8988T (cell line): ENCODE measurements around the gene ZNF778.
"Not testable (repeated sequence)": the region's sequence is repeated elsewhere in the genome, so short reads cannot be mapped to it uniquely, and the experiment has no call there.

ENCODE experiments used
- DNase-seq: peaks from one replicate; pipeline ENCODE4 v3.0.0; 2011

The ZNF778 gene

DNA sequence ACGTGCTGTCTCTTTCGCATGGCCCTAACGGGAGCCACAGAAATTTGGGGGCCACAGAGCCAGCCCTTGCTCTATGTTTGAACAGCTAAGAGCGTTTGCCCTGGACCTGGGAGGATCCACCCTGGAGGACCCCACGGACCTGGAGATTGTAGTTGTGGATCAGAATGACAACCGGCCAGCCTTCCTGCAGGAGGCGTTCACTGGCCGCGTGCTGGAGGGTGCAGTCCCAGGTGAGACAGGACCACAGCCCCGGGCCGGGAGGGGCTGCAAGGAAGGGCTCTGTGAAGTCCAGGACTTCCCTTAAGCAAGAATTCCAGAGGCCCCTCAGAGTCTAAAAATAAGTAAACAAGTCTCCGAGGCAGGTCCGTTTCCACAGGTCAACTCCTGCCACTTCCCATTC, 34.0 kb upstream of the ZNF778 start:
- no peak for DNase-seq

DNA sequence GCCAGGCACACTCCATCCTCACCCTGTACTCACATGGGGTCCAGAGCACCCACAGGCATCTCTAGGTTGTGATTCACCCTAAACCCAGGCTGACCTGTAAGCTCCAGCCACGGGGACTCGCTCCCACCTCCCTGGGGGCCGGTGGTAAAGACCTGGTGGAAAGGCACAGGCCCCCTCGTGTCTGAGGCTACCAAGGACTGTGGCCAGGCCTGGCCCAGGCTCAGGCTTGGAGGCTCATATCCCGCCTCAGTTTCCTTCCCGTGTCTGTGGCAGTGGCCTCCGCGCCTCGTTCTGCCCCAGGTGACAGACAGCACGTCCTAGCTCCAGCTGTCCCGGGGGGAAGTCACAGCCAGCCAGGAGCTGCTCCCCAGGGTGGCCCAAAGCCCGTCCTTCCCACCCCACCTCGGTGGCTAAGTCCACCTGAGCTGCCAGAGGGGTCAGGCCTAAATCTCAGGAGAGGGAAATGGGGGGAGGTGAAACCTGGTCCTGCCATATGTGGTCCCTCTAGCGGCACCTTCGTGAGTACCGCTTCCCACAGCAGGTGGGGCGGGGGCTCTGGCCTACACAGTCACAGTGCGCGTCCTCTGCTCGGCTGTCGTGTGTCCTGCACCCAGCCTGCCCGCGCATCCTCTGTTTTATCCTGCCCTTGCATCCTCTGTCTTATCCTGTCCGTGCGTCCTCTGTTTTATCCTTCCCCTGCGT, 33.4 kb upstream of the ZNF778 start:
- DNase-seq: no peak

DNA sequence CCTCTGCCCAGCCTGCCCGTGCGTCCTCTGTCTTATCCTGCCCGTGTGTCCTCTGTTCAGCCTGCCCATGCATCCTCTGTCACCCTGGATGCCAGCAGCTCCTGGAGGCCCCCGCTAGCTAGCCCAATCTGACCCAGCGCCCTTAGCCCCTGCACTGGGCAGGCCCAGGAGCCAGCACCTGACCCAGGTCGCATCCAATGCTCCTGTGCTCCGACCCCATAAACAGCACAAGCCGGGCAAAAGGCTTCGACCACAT, 32.9 kb upstream of the ZNF778 start:
- no peak for DNase-seq

DNA sequence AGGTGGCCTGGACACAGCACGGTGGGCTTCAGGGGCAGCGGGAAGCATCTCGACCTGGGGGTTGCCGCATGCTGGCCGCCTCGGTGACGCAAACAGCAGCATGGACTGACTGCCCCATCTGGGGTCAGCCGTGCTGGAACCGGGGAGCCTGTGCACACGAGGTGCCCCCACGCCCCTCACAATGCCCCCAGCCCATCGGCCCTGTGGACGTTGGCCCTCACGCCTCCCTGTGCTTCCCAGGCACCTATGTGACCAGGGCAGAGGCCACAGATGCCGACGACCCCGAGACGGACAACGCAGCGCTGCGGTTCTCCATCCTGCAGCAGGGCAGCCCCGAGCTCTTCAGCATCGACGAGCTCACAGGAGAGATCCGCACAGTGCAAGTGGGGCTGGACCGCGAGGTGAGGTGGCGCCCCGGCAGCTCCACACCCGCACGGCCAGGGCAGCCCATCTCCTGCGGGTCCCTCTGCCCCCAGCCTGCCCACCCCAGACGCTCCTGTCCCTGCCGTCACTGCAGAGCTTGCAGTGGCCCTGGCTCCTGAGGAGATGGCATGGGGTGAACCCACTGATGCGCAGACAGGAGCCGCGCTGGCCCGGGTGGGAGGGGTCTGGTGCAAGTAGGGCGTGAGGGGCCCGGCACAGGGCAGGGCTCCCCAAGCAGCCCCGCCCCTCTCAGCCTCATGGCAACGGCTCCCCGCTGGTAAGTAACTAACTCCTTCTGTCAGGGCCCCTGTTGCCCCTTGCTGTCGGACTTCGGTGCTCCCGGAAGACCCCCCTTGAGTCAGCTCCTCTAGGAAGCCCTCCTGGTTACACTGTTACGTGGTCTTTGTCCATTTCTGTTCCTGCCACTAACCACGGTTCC, 32.3 kb upstream of the ZNF778 start:
- no peak for DNase-seq

DNA sequence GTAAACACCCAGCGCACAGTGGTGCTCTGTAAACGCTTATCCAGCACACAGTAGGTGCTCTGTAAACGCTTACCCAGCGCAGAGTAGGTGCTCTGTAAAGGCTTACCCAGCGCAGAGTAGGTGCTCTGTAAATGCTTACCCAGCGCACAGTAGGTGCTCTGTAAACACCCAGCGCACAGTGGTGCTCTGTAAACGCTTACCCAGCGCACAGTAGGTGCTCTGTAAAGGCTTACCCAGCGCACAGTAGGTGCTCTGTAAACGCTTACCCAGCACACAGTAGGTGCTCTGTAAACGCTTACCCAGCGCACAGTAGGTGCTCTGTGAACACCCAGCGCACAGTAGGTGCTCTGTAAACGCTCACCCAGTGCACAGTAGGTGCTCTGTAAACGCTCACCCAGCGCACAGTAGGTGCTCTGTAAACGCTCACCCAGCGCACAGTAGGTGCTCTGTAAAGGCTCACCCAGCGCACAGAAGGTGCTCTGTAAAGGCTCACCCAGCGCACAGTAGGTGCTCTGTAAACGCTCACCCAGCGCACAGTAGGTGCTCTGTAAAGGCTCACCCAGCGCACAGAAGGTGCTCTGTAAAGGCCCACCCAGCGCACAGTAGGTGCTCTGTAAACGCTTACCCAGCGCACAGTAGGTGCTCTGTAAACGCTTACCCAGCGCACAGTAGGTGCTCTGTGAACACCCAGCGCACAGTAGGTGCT, 31.5 kb upstream of the ZNF778 start:
- not testable (repeated sequence) for DNase-seq

DNA sequence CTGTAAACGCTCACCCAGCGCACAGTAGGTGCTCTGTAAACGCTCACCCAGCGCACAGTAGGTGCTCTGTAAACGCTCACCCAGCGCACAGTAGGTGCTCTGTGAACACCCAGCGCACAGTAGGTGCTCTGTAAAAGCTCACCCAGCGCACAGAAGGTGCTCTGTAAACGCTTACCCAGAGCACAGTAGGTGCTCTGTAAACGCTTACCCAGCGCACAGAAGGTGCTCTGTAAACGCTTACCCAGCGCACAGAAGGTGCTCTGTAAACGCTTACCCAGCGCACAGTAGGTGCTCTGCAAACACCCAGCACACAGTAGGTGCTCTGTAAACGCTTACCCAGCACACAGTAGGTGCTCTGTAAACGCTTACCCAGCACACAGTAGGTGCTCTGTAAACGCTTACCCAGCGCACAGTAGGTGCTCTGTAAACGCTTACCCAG, 30.9 kb upstream of the ZNF778 start:
- not testable (repeated sequence) for DNase-seq

DNA sequence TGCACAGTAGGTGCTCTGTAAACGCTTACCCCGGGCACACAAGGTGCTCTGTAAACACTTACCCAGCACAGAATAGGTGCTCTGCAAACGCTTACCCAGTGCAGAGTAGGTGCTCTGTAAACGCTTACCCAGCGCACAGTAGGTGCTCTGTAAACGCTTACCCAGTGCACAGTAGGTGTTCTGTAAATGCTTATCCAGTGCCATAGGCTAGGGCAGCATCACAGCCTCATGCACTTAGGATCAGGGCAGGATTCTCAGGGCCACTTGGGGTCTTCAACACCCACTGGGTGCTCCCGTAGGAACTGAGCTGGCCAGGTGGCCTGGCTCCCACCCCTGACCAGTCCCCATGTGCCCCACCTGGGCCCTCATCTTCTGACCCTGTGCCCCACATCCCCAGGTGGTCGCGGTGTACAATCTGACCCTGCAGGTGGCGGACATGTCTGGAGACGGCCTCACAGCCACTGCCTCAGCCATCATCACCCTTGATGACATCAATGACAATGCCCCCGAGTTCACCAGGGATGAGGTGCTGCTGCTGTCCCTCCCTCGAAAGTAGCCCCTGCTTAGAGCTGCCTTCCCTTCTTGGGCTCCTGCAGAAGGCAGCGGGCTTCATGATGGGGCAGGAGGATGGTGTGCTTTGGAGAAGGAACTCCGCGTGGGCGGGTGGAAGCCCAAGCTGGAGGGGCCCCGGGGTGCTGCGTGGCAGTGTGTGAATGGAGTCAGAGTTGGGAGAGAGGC, 30.3 kb upstream of the ZNF778 start:
- no peak for DNase-seq

DNA sequence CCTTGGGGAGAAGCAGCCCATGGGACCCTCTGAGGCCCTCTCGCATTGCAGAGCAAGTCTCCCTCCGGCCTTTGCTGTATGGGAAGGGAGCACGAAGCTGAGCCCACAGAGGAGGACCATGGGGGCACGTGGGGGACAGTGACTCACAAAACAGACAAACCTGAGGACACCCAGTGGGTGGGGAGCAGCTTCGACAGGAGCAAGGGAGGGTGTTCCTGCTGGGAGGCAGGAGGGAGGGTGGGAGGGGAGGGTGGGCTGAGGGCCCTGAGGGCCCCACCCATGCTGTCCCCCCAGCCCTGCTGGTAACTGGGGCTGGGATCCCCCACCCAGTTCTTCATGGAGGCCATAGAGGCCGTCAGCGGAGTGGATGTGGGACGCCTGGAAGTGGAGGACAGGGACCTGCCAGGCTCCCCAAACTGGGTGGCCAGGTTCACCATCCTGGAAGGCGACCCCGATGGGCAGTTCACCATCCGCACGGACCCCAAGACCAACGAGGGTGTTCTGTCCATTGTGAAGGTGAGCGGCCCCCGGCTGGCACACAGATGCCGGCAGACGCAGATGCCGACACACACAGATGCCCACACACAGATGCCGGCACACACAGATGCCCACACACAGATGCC, 29.6 kb upstream of the ZNF778 start:
- no peak for DNase-seq

DNA sequence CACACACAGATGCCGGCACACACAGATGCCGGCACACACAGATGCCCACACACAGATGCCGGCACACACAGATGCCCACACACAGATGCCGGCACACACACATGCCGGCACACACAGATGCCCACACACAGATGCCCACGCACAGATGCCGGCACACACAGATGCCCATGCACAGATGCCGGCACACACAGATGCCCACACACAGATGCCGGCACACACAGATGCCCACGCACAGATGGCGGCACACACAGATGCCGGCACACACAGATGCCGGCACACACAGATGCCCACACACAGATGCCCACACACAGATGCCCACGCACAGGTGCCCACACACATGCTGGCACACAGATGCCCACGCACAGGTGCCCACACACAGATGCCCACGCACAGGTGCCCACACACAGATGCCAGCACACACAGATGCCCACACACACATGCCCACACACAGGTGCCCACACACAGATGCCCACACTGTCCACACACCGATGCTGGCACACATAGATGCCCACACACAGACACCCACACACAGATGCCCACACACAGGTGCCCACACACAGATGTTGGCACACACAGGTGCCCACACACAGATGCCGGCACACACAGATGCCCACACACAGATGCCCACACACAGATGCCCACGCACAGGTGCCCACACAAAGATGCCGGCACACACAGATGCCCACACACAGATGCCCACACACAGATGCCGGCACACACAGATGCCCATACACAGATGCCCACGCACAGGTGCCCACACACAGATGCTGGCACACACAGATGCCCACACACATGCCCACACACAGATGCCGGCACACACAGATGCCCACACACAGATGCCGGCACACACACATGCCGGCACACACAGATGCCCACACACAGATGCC, 28.8 kb upstream of the ZNF778 start:
- DNase-seq: not testable (repeated sequence)

DNA sequence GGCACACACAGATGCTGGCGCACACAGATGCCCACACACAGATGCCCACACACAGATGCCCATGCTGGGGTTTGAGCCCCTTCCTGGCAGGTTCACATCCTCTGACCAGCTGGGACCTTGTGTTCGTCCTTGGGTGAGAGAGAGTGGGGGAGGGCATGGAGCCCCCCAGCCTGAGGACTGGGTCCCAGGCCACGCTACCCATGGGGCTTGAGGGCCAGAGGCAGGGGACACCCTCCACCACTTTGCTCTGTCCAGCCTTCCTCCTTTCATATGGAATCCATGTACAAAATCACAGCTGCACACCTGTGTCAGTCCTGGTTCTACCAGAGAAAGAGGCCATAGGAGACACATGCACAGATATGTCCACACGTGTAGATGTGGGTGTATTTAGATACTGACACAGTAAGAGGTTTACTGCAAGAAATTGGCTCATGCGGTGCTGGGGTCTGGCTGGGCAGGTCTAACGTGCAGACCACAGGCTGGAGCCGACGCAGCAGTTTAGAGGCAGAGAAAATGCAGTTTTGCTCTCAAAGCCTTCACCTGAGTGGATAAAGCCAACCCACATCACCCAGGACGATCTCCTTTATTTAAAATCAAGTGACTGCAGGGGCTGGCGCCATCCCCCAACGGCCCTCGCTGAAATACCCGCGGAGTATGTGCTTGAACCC, 28.0 kb upstream of the ZNF778 start:
- DNase-seq: no peak

DNA sequence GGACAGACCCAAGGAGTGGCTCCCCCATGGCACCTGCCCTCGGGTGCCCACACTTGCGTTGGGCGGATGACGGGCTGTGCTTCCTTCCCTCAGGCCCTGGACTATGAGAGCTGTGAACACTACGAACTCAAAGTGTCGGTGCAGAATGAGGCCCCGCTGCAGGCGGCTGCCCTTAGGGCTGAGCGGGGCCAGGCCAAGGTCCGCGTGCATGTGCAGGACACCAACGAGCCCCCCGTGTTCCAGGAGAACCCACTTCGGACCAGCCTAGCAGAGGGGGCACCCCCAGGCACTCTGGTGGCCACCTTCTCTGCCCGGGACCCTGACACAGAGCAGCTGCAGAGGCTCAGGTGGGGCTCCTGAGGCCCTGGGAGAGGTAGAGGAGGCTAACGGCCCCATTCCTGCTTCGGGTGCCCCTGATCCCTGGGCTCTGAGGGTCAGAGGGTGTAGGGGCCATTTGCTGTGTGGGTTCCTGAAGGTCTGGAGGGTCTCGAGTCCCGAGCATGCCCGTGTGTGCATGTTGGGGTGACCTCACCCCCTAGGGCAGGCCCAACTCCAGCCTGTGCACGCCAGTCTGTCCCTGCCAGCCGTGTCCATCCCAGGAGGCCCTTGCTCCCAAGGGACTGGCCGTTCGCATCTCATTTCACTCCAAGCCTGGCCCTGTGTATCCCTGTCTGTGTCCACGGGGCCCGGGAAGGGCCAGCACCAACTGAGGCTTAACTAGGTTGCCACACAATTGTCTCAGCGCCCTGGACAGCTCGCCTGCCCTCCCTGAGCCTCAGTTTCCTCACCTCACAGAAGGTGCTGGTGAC, 27.1 kb upstream of the ZNF778 start:
- DNase-seq: peak; percentile 21

DNA sequence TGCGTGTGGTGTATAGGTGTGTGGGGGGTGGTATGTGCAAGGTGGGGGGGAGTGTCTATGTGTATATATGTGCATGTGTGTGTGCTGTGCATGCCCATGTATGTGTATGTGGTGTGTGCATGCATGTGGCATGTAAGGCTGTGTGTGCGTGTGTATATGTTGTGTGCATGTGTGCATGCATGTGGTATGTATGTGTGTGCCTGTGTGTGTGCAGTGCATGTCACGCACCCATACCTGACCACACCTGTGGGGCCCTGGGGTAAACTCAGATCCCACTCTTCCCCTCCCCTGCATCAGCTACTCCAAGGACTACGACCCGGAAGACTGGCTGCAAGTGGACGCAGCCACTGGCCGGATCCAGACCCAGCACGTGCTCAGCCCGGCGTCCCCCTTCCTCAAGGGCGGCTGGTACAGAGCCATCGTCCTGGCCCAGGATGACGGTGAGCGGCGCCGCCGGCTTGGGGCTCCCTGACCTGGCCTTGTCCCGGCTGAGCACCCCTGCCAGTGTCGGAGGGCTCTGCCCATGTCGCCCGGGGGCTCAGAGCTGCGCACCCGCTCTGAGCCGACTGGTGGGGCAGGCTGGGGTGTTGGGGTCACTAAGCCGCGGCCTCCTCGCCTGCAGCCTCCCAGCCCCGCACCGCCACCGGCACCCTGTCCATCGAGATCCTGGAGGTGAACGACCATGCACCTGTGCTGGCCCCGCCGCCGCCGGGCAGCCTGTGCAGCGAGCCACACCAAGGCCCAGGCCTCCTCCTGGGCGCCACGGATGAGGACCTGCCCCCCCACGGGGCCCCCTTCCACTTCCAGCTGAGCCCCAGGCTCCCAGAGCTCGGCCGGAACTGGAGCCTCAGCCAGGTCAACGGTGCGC, 26.2 kb upstream of the ZNF778 start:
- no peak for DNase-seq

DNA sequence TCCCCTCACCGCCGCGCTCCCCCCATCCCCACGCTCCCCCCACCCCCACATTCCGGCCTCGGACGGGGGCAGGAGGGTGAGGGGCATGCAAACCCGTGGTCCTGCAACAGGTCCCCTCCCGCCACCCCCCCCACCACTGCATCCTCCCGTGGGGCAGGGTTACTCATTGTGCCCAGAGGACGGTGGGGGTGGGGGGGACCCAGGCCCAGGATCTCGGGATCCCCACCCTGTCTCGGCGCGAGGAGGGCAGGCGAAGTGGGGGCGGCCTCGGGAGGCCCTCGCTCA, 25.7 kb upstream of the ZNF778 start:
- DNase-seq: no peak

DNA sequence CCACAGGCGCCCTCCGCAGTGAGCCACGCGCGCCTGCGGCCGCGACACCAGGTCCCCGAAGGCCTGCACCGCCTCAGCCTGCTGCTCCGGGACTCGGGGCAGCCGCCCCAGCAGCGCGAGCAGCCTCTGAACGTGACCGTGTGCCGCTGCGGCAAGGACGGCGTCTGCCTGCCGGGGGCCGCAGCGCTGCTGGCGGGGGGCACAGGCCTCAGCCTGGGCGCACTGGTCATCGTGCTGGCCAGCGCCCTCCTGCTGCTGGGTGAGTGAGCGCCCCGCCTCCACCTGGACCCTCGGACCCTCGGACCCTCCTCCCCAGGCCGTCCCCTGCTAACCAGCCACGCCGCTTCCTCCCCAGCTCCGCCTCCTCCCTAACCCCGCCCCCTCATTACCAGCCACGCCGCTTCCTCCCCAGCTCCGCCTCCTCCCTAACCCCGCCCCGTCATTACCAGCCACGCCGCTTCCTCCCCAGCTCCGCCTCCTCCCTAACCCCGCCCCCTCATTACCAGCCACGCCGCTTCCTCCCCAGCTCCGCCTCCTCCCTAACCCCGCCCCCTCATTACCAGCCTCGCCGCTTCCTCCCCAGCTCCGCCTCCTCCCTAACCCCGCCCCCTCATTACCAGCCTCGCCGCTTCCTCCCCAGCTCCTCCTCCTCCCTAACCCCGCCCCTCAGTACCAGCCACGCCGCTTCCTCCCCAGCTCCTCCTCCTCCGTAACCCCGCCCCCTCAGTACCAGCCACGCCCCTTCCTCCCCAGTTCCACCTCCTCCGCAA, 25.1 kb upstream of the ZNF778 start:
- DNase-seq: peak; percentile 71

DNA sequence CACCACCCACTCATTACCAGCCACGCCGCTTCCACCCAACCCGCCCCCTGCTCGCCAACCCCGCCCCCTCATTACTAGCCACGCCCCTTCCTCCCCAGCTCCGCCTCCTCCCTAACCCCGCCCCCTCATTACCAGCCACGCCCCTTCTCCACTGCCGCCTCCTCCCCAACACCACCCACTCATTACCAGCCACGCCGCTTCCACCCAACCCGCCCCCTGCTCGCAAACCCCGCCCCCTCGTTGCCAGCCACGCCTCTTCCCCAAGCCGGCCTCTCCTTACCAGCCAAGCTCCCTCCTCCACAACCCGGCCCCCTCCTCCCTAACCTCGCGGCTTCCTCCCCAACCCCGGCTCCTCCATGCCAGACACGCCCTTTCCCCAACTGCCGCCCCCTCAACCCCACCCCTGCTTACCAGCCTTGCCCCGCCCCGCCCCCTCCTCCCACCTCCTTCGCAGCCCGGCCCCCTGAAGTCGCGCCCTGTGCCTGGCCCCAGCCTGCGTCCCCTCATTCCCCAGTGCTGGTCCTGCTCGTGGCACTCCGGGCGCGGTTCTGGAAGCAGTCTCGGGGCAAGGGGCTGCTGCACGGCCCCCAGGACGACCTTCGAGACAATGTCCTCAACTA, 24.4 kb upstream of the ZNF778 start:
- DNase-seq: peak; percentile 95

DNA sequence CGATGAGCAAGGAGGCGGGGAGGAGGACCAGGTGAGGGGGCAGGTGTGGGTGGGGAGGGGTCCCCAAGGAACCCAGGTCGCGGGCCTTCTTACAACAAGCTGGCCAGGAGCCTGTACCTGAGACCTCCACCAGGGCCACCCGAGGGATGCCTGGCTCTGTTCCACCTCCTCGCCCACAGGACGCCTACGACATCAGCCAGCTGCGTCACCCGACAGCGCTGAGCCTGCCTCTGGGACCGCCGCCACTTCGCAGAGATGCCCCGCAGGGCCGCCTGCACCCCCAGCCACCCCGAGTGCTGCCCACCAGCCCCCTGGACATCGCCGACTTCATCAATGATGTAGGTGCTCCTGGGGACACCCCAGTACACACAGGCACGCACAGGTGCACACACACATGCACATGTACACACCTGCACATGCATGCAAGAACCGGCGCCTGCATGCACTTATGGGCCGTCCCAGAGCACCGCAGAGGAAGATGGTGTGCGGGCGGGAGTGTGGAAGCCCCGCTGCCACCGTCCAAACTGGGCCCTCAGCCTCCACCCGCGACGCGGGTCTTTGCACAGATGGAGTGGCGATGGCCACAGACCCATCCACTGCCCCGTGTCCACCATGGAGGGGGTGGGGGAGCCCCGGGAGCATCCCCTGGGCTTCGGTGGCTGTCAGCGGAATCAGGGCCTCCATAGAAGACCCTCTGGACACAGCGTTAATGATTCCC, 23.8 kb upstream of the ZNF778 start:
- DNase-seq: peak; percentile 43
